Activated CD4-positive, CD25-positive, alpha-beta regulatory T cell (primary cell): ENCODE measurements around the gene DNAJC5G.
"Not testable (repeated sequence)": the region's sequence is repeated elsewhere in the genome, so short reads cannot be mapped to it uniquely, and the experiment has no call there.

Experiments
- DNase-seq, 4 experiments: peaks; one replicate each; lab custom pipeline; 2025; lab: John Stamatoyannopoulos, UW

The DNAJC5G gene

DNA sequence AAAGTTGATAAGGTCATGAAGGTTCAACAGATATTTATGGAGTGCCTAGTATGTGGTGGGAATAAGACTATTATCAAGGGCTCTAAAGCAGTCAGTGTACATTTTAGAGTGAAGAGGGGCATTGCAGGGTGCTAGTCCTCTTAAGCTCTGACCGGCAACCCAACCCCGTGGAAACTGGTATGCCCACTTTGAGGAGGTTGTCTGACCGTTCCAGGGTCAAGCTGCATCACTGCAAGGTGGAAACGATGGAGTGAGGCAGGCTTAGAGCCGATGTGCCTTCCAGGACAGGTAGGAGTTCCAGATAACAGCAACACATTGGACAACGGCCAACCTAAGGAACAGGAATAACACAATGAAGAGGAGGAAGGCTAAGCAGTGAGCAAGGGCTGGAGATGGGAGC lies 34.4 kb downstream of the DNAJC5G start:
- no peak for DNase-seq

DNA sequence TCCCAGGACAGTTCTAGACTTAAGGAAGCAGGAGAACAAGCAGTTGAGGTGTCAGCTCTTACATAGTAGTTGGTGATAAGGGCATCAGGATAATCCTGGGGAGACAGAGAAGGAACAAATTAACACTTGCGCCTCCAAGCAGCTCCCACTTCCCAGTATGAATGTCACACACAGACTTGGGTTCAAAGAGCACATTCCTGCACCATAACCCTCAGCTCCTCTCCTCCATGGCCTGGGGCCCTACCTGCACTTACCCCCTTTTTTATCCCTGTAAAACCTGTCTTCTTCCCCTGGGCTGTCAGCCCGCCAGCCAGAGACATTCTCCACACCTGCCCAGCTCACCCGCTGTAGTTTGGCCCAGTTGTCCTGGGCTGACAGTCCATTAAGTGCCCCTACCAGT lies 36.9 kb downstream of the DNAJC5G start:
- DNase-seq = no peak

DNA sequence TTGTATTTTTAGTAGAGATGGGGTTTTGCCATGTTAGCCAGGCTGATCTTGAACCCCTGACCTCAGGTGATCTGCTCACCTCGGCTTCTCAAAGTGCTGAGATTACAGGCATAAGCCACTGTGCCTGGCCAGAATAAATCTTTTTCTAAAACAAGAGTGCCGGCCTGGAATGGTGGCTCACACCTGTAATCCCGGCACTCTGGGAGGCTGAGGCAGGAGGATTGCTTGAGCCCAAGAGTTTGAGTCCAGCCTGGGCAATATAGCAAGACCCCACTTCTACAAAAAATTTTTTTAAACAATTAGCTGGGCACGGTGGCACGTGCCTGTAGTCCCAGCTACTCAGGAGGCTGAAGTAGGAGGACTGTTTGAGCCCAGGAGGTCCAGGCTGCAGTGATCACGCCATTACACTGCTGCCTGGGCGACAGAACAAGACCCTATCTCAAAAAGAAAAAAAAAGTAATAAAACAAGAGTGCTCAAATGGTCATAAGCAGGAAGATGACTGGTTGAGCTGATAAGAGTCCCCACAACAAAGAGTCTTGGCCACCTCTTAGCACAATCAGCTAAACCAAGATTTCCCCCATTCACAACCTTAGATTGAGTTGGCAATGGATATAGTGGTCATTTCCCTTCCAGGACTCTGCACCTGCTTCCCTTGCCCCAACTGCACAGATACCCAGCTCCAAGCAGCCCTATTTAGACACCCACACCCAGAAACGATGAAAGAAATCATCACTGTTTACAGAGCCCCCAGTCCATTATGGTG lies 38.8 kb downstream of the DNAJC5G start:
- no peak for DNase-seq

DNA sequence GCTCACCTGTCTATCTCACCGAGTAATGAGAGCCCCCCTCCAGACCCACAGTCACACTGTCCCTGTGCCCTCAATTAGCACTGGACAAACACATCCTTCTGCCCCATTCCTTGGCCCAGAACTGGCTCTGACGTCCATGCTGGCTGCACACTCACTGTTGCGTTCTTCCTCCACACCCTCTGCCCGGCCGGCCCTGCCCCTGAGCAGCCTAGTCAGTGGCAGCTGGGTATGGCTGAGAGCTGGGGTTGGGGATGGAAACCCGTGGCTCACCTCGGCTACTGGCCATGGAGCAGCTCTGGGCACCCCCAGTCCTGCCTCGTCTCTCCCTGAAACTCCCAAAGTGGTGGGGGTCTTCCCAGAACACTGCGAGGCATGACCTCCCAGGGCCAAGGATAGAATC lies 39.5 kb downstream of the DNAJC5G start:
- DNase-seq = no peak

DNA sequence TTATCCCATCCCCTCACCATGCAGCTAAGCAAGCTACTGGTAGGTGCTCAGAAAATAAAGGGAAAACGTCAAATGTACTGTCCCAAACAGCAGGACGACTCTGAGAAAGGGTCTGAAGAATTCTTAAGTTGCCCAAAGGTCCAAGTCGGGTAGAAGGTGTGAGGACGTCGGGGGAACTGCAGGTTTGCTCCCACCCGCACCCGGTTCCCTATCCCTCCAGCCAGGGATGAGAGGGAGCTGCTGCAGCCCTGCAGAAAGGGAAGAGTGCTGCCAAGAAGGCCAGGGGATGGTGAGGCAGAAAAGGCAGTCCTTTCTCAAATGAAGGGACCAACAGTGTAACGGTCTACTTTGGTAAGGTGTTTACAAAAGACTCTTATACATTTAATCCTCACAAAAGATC lies 39.9 kb downstream of the DNAJC5G start:
- no peak for DNase-seq

DNA sequence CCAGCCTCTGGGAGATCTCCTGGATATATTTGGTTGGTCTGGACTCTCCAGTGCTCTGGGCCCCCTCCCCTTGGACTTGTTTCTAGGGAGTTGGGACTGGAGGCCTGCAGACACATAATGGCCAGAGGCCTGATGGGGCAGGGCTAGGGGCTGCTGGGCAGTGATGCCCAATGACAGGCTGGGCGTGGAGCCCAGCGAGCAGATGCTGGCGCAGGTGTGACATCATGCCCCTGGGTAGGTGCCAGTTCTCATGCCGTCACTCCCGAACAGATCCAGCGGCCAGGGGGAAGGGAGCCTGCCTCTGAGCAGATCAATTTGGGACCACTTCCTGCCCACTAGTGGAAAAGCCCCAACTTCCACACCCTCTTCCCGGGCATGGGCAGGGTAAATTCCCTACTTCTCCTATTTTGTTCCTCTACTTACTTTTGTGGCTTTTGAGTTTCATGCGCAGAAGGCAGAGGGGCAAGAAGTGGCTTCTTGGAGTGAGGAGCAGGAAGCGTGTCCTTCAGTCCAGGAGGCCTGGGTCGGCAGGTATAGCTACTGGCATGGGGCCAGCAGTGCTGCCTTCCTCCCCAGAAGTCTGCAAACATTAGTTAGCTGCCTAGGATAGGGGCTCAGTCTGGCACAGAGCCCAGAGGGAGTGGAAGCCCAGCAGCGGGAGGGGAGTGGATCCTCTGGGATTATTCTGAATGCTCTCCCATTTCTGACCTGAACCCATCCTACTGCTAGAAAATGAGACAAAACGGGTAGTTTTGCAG lies 41.6 kb downstream of the DNAJC5G start:
- DNase-seq = no peak

DNA sequence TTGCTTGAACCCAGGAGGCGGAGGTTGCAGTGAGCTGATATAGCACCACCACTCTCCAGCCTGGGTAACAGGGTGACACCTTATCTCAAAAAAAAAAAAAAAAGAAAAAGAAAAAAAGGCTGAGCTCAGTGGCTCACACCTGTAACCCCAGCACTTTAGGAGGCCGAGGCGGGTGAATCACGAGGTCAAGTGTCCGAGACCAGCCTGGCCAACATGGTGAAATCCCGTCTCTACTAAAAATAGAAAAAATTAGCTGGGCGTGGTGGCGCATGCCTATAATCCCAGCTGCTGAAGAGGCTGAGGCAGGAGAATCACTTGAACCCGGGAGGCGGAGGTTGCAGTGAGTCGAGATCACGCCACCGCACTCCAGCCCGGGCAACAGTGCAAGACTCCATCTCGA lies 44.6 kb downstream of the DNAJC5G start:
- DNase-seq = not testable (repeated sequence)

DNA sequence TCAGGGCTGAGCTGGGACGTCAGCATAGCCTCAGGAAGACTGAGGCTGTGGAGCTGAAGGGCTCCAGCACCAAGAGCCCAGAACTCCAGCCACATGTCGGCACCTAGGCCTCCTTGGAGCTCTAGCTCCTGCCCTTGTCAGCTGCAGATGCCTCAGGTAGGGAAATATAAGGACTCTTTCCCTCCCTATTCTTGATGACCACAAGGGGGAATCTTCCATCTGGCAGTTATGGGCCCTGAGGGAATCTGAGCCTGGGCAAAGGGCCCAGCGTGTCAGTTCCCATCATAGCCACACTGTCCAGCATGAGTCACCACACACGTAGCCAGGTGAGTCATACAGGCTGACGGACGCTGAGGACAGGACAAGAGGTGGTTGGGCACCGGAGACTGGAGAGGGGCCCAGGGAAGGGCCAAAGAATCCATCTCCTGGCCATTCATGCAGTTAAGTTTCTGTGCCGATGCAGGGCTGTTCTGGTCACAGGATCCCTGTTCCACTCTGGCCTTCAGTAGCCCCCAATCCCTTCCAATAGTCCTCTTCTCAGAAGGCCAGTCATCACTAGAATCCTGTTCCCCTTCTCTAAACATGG lies 45.8 kb downstream of the DNAJC5G start:
- DNase-seq = no peak

DNA sequence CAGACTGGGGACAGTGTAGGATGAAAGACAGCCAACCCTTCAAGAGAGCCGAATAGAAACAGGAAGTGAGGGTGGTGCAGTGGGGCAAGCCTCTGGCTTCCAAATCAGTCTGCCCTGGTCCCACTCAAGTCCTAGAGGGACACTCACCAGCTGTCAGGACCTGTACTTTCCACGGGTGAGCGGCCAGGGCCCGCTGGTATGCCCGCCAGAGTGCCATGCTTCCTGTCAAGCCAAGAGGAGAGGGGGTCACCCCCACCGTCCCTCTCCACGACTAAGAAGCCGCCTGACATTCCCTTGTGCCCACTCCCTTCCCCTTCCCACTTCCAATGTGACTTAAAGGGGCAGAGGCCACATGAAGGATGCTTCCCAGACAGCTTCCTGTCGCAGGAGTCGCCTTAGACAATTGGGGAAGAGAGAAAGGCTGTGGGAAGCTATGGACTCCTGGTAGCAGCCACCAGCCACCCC lies 47.1 kb downstream of the DNAJC5G start:
- DNase-seq = no peak

DNA sequence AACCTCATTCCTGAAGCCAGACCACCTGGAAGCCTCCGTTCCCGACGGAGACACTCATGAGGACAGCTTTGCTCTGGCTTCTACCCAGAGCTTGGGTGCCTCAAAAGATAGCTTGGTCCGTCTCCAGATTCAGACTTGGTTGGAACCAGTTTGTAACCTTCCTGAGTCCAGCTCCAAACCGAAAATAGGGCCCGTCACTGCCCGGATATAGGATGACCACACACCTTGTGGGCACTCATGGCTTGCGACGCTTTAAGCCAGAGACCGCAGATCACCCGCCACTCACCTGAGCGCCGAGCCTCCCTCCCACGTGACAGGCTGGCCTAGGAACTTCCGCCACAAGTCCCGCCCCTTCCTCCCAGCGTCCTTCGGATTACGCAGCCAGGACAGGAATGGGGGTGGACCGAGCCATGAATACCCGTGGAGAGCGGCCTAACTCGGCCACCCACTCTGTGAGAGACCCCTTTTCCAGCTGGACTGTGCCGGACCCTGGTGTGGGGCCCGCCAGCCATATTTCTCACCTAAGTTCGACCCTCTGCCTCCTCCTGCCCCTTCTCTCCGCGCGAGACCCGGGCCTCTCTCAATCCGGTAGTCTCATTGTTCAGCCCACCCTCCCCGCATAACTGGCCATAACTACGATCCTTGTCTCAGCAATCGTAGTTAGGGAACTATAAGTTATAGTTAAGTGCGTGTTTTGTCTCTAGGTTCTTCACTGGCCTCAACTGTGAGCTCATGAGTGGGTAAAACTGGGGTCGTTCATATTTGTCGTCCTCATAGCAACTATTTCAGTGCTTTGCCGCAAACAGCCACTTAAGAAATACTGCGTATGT lies 47.7 kb downstream of the DNAJC5G start, which contains the start of gene MPV17:
Gene MPV17 (minus strand): TSS at position 332 of the 830 bp plus-strand sequence. CDS start 580 bp downstream, outside the sequence.
- peak; percentile 72 to 77 (median 76) for DNase-seq

DNA sequence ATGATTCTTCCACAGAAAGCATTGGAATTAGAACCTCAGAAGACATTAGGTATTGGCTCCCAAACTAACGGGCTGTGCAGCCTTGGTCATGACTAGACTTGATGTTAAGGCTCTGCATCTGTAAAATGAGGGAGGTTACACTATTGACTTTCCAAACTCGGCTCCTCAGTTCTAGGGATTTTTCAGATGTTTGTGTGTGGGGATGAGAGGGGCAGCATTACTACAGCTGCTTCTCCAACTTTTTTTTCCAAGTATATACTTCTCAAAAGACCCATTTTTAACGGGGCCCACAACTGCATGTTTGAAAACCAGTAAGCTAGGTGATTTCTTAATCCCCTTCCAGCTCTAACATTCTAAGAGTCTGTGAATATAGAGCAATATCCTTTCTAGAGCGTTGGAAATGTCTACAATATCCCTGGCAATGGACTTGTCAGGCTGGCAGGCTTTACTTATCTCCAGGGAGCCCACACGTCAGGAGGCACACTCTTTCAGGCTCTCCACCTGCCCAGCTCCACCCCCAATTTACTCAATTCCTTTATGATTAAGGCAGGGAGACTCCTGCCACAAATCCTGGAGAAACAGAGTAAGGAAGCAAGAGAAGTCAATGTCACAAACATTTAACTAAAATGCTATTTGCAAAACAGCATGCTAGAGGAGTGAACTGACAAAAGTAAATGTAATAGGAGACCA lies 48.5 kb downstream of the DNAJC5G start:
- no peak for DNase-seq

DNA sequence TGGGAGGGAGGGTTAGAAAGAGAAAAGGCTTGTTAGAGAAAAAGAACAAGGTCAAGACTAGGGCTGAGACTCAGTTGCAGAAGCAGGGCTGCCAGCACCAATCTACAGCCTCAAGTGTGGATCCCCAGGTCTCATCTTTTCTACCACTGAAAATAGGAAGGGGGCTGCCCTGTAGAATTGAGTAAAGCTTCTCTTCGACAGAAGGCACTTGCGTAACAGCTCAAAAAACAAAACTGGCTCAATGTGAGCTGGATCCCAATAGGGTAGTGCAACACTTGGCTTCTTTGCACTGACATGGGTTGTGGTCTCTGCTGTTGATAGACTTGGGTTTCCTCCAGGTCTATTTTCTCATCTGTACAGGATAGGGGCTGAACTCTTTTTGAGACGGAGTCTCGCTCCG lies 49.5 kb downstream of the DNAJC5G start:
- DNase-seq = no peak
